Measurements from ENCODE around the gene LHB. TPM values are rescaled to one million over a fixed set of nuclear protein-coding genes. Genes with fewer than 3 reads are reported as not detected.
"Not testable (repeated sequence)": the region's sequence is repeated elsewhere in the genome, so short reads cannot be mapped to it uniquely, and the experiment has no call there.

LHB gene
- total RNA-seq, 1 donor from 2014 or later: not detected

- Histone ChIP-seq H3K4me3 (ENCODE audit: low read depth, low read length) (no peak overlapping the region), H3K36me3 (ENCODE audit: control insufficient read depth, insufficient read depth, low read length) (peaks cover 2% of the 10 kb centered on the region), H3K27me3 (ENCODE audit: control insufficient read depth, insufficient read depth, low read length) (no peaks in the 10 kb centered on the region)
- DNase-seq (ENCODE audit: low read depth): no peak
- FAIRE-seq: no peak
- TF ChIP-seq, protein P1, sequence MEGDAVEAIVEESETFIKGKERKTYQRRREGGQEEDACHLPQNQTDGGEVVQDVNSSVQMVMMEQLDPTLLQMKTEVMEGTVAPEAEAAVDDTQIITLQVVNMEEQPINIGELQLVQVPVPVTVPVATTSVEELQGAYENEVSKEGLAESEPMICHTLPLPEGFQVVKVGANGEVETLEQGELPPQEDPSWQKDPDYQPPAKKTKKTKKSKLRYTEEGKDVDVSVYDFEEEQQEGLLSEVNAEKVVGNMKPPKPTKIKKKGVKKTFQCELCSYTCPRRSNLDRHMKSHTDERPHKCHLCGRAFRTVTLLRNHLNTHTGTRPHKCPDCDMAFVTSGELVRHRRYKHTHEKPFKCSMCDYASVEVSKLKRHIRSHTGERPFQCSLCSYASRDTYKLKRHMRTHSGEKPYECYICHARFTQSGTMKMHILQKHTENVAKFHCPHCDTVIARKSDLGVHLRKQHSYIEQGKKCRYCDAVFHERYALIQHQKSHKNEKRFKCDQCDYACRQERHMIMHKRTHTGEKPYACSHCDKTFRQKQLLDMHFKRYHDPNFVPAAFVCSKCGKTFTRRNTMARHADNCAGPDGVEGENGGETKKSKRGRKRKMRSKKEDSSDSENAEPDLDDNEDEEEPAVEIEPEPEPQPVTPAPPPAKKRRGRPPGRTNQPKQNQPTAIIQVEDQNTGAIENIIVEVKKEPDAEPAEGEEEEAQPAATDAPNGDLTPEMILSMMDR (IDR thresholded peaks at IDR 0.05; ENCODE audit: insufficient read depth, low read length, severe bottlenecking): no peak
Observed at GRCh38 chr19:49061000-49061399, 44.1 kb upstream of the LHB start.

- no peaks in the 10 kb centered on the region for H3K27me3 ChIP-seq (ENCODE audit: control insufficient read depth, insufficient read depth, low read length)
- peaks cover 2% of the 10 kb centered on the region for H3K36me3 ChIP-seq (ENCODE audit: control insufficient read depth, insufficient read depth, low read length)
- no peak overlapping the region for H3K4me3 ChIP-seq (ENCODE audit: low read depth, low read length)
- FAIRE-seq: no peak
- DNase-seq (ENCODE audit: low read depth): no peak
- TF ChIP-seq, protein P1 (IDR thresholded peaks at IDR 0.05; ENCODE audit: insufficient read depth, low read length, severe bottlenecking): no peak
Observed at GRCh38 chr19:49059053-49059452, 42.2 kb upstream of the LHB start.

- FAIRE-seq (no peak), DNase-seq (ENCODE audit: low read depth) (peak; percentile 54)
- H3K4me3 ChIP-seq (ENCODE audit: low read depth, low read length): no peak overlapping the region
- no peaks in the 10 kb centered on the region for H3K27me3 ChIP-seq (ENCODE audit: control insufficient read depth, insufficient read depth, low read length)
- peaks cover 2% of the 10 kb centered on the region for H3K36me3 ChIP-seq (ENCODE audit: control insufficient read depth, insufficient read depth, low read length)
- TF ChIP-seq, protein P1 (IDR thresholded peaks at IDR 0.05; ENCODE audit: insufficient read depth, low read length, severe bottlenecking): no peak
Observed at GRCh38 chr19:49058562-49058961, 41.7 kb upstream of the LHB start.

- TF ChIP-seq, protein P1 (IDR thresholded peaks at IDR 0.05; ENCODE audit: insufficient read depth, low read length, severe bottlenecking): no peak
- Histone ChIP-seq H3K4me3 (ENCODE audit: low read depth, low read length) (peak within 1 kb of the TSS; percentile 57), H3K27me3 (ENCODE audit: control insufficient read depth, insufficient read depth, low read length) (no peaks in the 10 kb centered on the region), H3K36me3 (ENCODE audit: control insufficient read depth, insufficient read depth, low read length) (peaks cover 2% of the 10 kb centered on the region)
- DNase-seq (ENCODE audit: low read depth) (peak; percentile 60), FAIRE-seq (no peak)
Observed at GRCh38 chr19:49057636-49058234, 40.8 kb upstream of the LHB start, which contains the start of gene CGB7. Gene CGB7 (minus strand): TSS chr19:49057749. CDS start chr19:49055375, 2,374 bp downstream.

GRCh38 chr19:49056902-49057596 is 40.2 kb upstream of the LHB start:
- not testable (repeated sequence) for H3K27me3 ChIP-seq (ENCODE audit: control insufficient read depth, insufficient read depth, low read length); H3K36me3 ChIP-seq (ENCODE audit: control insufficient read depth, insufficient read depth, low read length); FAIRE-seq; DNase-seq (ENCODE audit: low read depth)
- H3K4me3 ChIP-seq (ENCODE audit: low read depth, low read length): peak overlapping the region; percentile 57

GRCh38 chr19:49056101-49056901 is 39.4 kb upstream of the LHB start:
- Histone ChIP-seq H3K4me3 (ENCODE audit: low read depth, low read length) (peak overlapping the region; percentile 57), H3K36me3 (ENCODE audit: control insufficient read depth, insufficient read depth, low read length) (peaks cover 2% of the 10 kb centered on the region), H3K27me3 (ENCODE audit: control insufficient read depth, insufficient read depth, low read length) (no peaks in the 10 kb centered on the region)
- FAIRE-seq: peak; percentile 55
- TF ChIP-seq, protein P1 (IDR thresholded peaks at IDR 0.05; ENCODE audit: insufficient read depth, low read length, severe bottlenecking): peak; percentile 43
- DNase-seq (ENCODE audit: low read depth): peak; percentile 57

DNA sequence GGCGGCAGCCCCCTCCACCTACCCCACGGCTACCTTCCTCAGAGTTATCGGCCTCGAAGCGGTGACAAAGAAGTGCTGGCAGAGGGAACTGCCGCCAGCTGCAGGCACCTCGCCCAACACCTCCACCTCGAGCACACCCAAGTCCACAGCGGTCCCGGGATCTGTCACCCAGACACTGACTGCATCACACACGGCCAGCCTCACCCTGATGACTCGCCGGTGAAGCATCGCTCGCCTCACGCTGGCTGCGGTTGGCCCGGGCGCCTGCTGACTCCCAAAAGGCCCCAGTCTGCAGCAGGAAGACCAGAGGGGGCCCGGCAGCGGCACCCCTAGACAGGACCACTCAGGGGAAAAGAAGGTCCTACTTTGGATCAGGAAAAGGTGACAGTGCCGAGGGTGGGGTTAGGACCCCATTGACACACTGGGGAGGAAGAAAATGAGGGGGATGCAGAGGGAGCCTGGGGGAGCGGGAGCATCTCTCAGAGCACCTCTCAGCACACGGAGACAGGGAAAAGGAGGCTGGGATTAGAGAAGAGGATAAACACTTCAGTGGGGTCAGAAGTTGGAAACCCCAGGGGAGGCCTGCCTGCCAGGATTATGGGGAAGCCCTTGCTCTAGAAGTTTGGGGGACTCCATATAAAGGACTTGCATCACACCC is 33.6 kb upstream of the LHB start:
- H3K36me3 ChIP-seq (ENCODE audit: control insufficient read depth, insufficient read depth, low read length); H3K4me3 ChIP-seq (ENCODE audit: low read depth, low read length); H3K27me3 ChIP-seq (ENCODE audit: control insufficient read depth, insufficient read depth, low read length); FAIRE-seq: not testable (repeated sequence)
- DNase-seq (ENCODE audit: low read depth): peak; percentile 83

- FAIRE-seq; DNase-seq (ENCODE audit: low read depth); H3K27me3 ChIP-seq (ENCODE audit: control insufficient read depth, insufficient read depth, low read length); H3K4me3 ChIP-seq (ENCODE audit: low read depth, low read length); H3K36me3 ChIP-seq (ENCODE audit: control insufficient read depth, insufficient read depth, low read length): not testable (repeated sequence)
Observed at GRCh38 chr19:49049834-49050233, 32.9 kb upstream of the LHB start.

Data from bronchial epithelial cell (primary cell).